HTERT RPE-1 (cell line): Measurements from ENCODE around the gene CPLANE2.
"Not testable (repeated sequence)": the region's sequence is repeated elsewhere in the genome, so short reads cannot be mapped to it uniquely, and the experiment has no call there.

Experiments
- in situ Hi-C: fragments of 300-500 bp; cut with MboI; formaldehyde crosslinking; loops from 4 replicates; pipeline ENCODE4 v1.14.3; 2020; ENCODE audit warnings: low sequenced_read_pairs

Gene CPLANE2

GRCh38 chr1:16210581-16210980, 26.4 kb downstream of the CPLANE2 start:
- in situ Hi-C loops = no loop called here

- in situ Hi-C loops = no loop called here
Observed at GRCh38 chr1:16209847-16210407, 27.1 kb downstream of the CPLANE2 start.

- in situ Hi-C loops = no loop called here
Observed at GRCh38 chr1:16209132-16209846, 27.7 kb downstream of the CPLANE2 start.

GRCh38 chr1:16208270-16208987, 28.6 kb downstream of the CPLANE2 start:
- in situ Hi-C loops = no loop called here

GRCh38 chr1:16207318-16208269, 29.4 kb downstream of the CPLANE2 start:
- in situ Hi-C loops = no loop called here

GRCh38 chr1:16206547-16207317, 30.3 kb downstream of the CPLANE2 start:
- in situ Hi-C loops = no loop called here

GRCh38 chr1:16205891-16206546, 31.0 kb downstream of the CPLANE2 start:
- in situ Hi-C loops = no loop called here

- in situ Hi-C loops = no loop called here
Observed at GRCh38 chr1:16205334-16205671, 31.7 kb downstream of the CPLANE2 start.

GRCh38 chr1:16204634-16205333, 32.2 kb downstream of the CPLANE2 start:
- in situ Hi-C loops = no loop called here

- in situ Hi-C loops = no loop called here
Observed at GRCh38 chr1:16204216-16204615, 32.8 kb downstream of the CPLANE2 start.

- in situ Hi-C loops = no loop called here
Observed at GRCh38 chr1:16203550-16203949, 33.4 kb downstream of the CPLANE2 start.

GRCh38 chr1:16202281-16203210, 34.4 kb downstream of the CPLANE2 start:
- in situ Hi-C loops = no loop called here

- in situ Hi-C loops = no loop called here
Observed at GRCh38 chr1:16199700-16200099, 37.3 kb downstream of the CPLANE2 start.

GRCh38 chr1:16199157-16199501, 37.9 kb downstream of the CPLANE2 start:
- in situ Hi-C loops = no loop called here

- in situ Hi-C loops = no loop called here
Observed at GRCh38 chr1:16198444-16199156, 38.4 kb downstream of the CPLANE2 start.

GRCh38 chr1:16196874-16197273, 40.1 kb downstream of the CPLANE2 start:
- in situ Hi-C loops = no loop called here

GRCh38 chr1:16196139-16196538, 40.8 kb downstream of the CPLANE2 start:
- in situ Hi-C loops = not testable (repeated sequence)

GRCh38 chr1:16195518-16195905, 41.5 kb downstream of the CPLANE2 start:
- in situ Hi-C loops = no loop called here
